Lung (tissue), 12 donors: Measurements from ENCODE around the gene ADGRV1. TPM values are rescaled to one million over a fixed set of nuclear protein-coding genes. Genes with fewer than 3 reads are reported as not detected.

Experiments used
- ATAC-seq: fragments of 200-7000 bp; cut with Tn5 transposase; one replicate; pipeline ENCODE4 v1.9.1; 2020; ENCODE audit warnings: moderate number of reproducible peaks; ENCODE audit not compliant: insufficient read depth, low FRiP score
- DNase-seq, 3 donors: peaks; one replicate each; pipeline ENCODE4 v3.0.0-alpha.2; 2013 to 2017
- H3K27ac ChIP-seq, 2 donors: one replicate each; pipeline ENCODE4 v1.5.1; 2013; ENCODE audit warnings: mild to moderate bottlenecking in 2 of 2, moderate library complexity in 2 of 2, control low read depth in 1 of 2, inconsistent platforms in 1 of 2, low read depth in 1 of 2, low read length in 1 of 2
- H3K27me3 ChIP-seq, 3 donors: one replicate each; pipeline ENCODE4 v1.5.1; 2013; ENCODE audit warnings: low read length in 2 of 3; ENCODE audit not compliant: control insufficient read depth in 3 of 3, insufficient read depth in 3 of 3
- H3K36me3 ChIP-seq, 4 donors: one replicate each; pipeline ENCODE4 v1.5.1; 2013; ENCODE audit warnings: low read length in 4 of 4, mild to moderate bottlenecking in 1 of 4, moderate library complexity in 1 of 4; ENCODE audit not compliant: control insufficient read depth in 4 of 4, insufficient read depth in 4 of 4
- H3K4me1 ChIP-seq, 5 donors: one replicate each; pipeline ENCODE4 v1.5.1; 2013; ENCODE audit warnings: low read length in 5 of 5, mild to moderate bottlenecking in 2 of 5, moderate library complexity in 1 of 5; ENCODE audit not compliant: control insufficient read depth in 5 of 5, insufficient read depth in 5 of 5
- H3K4me3 ChIP-seq: one replicate; pipeline ENCODE4 v1.5.1; 2013; ENCODE audit warnings: mild to moderate bottlenecking, control low read depth, moderate library complexity
- H3K9ac ChIP-seq, 2 donors: one replicate each; pipeline ENCODE4 v1.5.1; 2013; ENCODE audit warnings: low read length in 2 of 2, control low read depth in 1 of 2; ENCODE audit not compliant: insufficient read depth in 1 of 2
- H3K9me3 ChIP-seq, 4 donors: one replicate each; pipeline ENCODE4 v1.5.1; 2013; ENCODE audit warnings: low read length in 3 of 4, mild to moderate bottlenecking in 1 of 4, moderate library complexity in 1 of 4; ENCODE audit not compliant: control insufficient read depth in 4 of 4, insufficient read depth in 3 of 4
- CTCF ChIP-seq: IDR thresholded peaks from 2 replicates; pipeline ENCODE4 v1.5.1; 2012; ENCODE audit warnings: mild to moderate bottlenecking; ENCODE audit errors: control extremely low read depth, extremely low read depth
- WGBS, 2 donors: extraction: QIAGEN DNeasy Blood & Tissue Kit; methylation state at CpG; one replicate each; pipeline ENCODE4 v1.1.7; 2013; 5-methylcytosine and 5-hydroxymethylcytosine counted together
- polyA plus RNA-seq, 2 donors: library from polyadenylated mRNA; stranded (reverse); fragments of 200-250 nt; gene quantifications; one replicate each; pipeline ENCODE4 v1.2.1, GENCODE V29; 2013
- total RNA-seq, 2 donors: library from RNA; depleted of rRNA in 1 of 2; stranded (reverse); fragments of >200 nt in 1 of 2; gene quantifications; one replicate each; pipeline ENCODE4 v1.2.1, GENCODE V29; 2014 to 2021
- donor health status: control.
- donor health status: control.
- donor health status: Bipolar disorder and iron deficiency.
- donor health status: healthy.
- donor health status: DM: yes; HTN: yes; CAD: no.

The ADGRV1 gene
- total and polyA plus RNA-seq, 4 donors: 3.6 to 66.2 (median 28.2) TPM

- ATAC-seq (no peak), DNase-seq (no peak)
- H3K27ac ChIP-seq: no peak overlapping the region
- no peak overlapping the region for H3K4me3 ChIP-seq
- no peak overlapping the region for H3K9ac ChIP-seq
- H3K9me3 ChIP-seq: no peaks in the 10 kb centered on the region
- H3K27me3 ChIP-seq: peaks cover 0 to 5% (median 0%) of the 10 kb centered on the region in 3 donors
- TF ChIP-seq CTCF: no peak
- no peaks in the 10 kb centered on the region for H3K4me1 ChIP-seq
- 82 to 86% methylated on average over 2 of the region's 2 CpGs for WGBS, 2 donors
- H3K36me3 ChIP-seq: no peaks in the 10 kb centered on the region
These were observed 13.1 kb upstream of the ADGRV1 start for GRCh38 chr5:90545511-90545910.

GRCh38 chr5:90546216-90546837 lies 12.3 kb upstream of the ADGRV1 start:
- Histone ChIP-seq H3K27me3 (peaks cover 0 to 5% (median 0%) of the 10 kb centered on the region in 3 donors), H3K9ac (no peak overlapping the region), H3K9me3 (no peaks in the 10 kb centered on the region), H3K4me1 (no peaks in the 10 kb centered on the region), H3K27ac (no peak overlapping the region), H3K4me3 (no peak overlapping the region), H3K36me3 (no peaks in the 10 kb centered on the region)
- 83 to 93% methylated on average over 4 of the region's 4 CpGs for WGBS, 2 donors
- DNase-seq (no peak), ATAC-seq (no peak)
- TF ChIP-seq CTCF: no peak

GRCh38 chr5:90547072-90547536 lies 11.5 kb upstream of the ADGRV1 start:
- H3K4me1 ChIP-seq: no peaks in the 10 kb centered on the region
- DNase-seq (no peak), ATAC-seq (no peak)
- peak overlapping the region in 1 of 2 donors; percentile 53 for H3K27ac ChIP-seq
- 61 to 89% methylated on average over 1 of the region's 1 CpG for WGBS, 2 donors
- H3K4me3 ChIP-seq: no peak overlapping the region
- no peaks in the 10 kb centered on the region for H3K36me3 ChIP-seq
- no peak overlapping the region for H3K9ac ChIP-seq
- H3K9me3 ChIP-seq: no peaks in the 10 kb centered on the region
- TF ChIP-seq CTCF: no peak
- peaks cover 0 to 5% (median under 1%) of the 10 kb centered on the region in 3 donors for H3K27me3 ChIP-seq
